ENCODE results near the gene ATPAF1. TPM values are rescaled to one million over a fixed set of nuclear protein-coding genes. Genes with fewer than 3 reads are reported as not detected.

The ATPAF1 gene
- total RNA-seq: 44.2 TPM
- 10 to 100 TPM; 42.5 to 59.4 (median 50.9) TPM for polyA plus RNA-seq (ENCODE audit: insufficient read depth in 1 of 8, insufficient read length in 8 of 8, low replicate concordance in 1 of 8)
- long read RNA-seq, donor 1, full-length matches to known transcripts: 12 of 12 reads
- long read RNA-seq, donor 1, partial matches to known transcripts: 0 of 12 reads
- long read RNA-seq, donor 1, other reads (novel, unspliced or antisense): 0 of 12 reads
- long read RNA-seq, donor 2, full-length matches to known transcripts: 2 of 2 reads
- long read RNA-seq, donor 2, partial matches to known transcripts: 0 of 2 reads
- long read RNA-seq, donor 2, other reads (novel, unspliced or antisense): 0 of 2 reads
- long read RNA-seq, donor 3, full-length matches to known transcripts: 30 of 30 reads
- long read RNA-seq, donor 3, partial matches to known transcripts: 0 of 30 reads
- long read RNA-seq, donor 3, other reads (novel, unspliced or antisense): 0 of 30 reads
- long read RNA-seq, donor 4, full-length matches to known transcripts: 17 of 17 reads
- long read RNA-seq, donor 4, partial matches to known transcripts: 0 of 17 reads
- long read RNA-seq, donor 4, other reads (novel, unspliced or antisense): 0 of 17 reads
- long read RNA-seq, donor 5, full-length matches to known transcripts: 39 of 66 reads
- long read RNA-seq, donor 5, partial matches to known transcripts: 27 of 66 reads
- long read RNA-seq, donor 5, other reads (novel, unspliced or antisense): 0 of 66 reads
- long read RNA-seq, donor 6, full-length matches to known transcripts: 36 of 36 reads
- long read RNA-seq, donor 6, partial matches to known transcripts: 0 of 36 reads
- long read RNA-seq, donor 6, other reads (novel, unspliced or antisense): 0 of 36 reads
- long read RNA-seq, donor 7, full-length matches to known transcripts: 17 of 17 reads
- long read RNA-seq, donor 7, partial matches to known transcripts: 0 of 17 reads
- long read RNA-seq, donor 7, other reads (novel, unspliced or antisense): 0 of 17 reads
- long read RNA-seq, donor 8, full-length matches to known transcripts: 16 of 16 reads
- long read RNA-seq, donor 8, partial matches to known transcripts: 0 of 16 reads
- long read RNA-seq, donor 8, other reads (novel, unspliced or antisense): 0 of 16 reads
- long read RNA-seq, donor 9, full-length matches to known transcripts: 14 of 14 reads
- long read RNA-seq, donor 9, partial matches to known transcripts: 0 of 14 reads
- long read RNA-seq, donor 9, other reads (novel, unspliced or antisense): 0 of 14 reads
- long read RNA-seq, donor 10, full-length matches to known transcripts: 22 of 22 reads
- long read RNA-seq, donor 10, partial matches to known transcripts: 0 of 22 reads
- long read RNA-seq, donor 10, other reads (novel, unspliced or antisense): 0 of 22 reads
- long read RNA-seq, donor 11, full-length matches to known transcripts: 14 of 14 reads
- long read RNA-seq, donor 11, partial matches to known transcripts: 0 of 14 reads
- long read RNA-seq, donor 11, other reads (novel, unspliced or antisense): 0 of 14 reads

- no peaks in the 10 kb centered on the region for H3K9me3 ChIP-seq (replicated peaks; ENCODE audit: control insufficient read depth, low read depth, low read length)
- H3K36me3 ChIP-seq (ENCODE audit: control insufficient read depth, insufficient read depth, low read length): peaks cover 20% of the 10 kb centered on the region
- peaks cover 10% of the 10 kb centered on the region for H3K4me1 ChIP-seq (ENCODE audit: control insufficient read depth, insufficient read depth, low read length)
- peak within 1 kb of the TSS; percentile 48 for H3K27ac ChIP-seq (ENCODE audit: low read length)
- no peaks in the 10 kb centered on the region for H3K27me3 ChIP-seq (ENCODE audit: control insufficient read depth, insufficient read depth, low read length)
- whole genome bisulfite sequencing (ENCODE audit: insufficient coverage): under 1% methylated on average over 90 of the region's 96 CpGs
- peak within 1 kb of the TSS; percentile 81 for H3K4me3 ChIP-seq (ENCODE audit: low read length)
- peak; percentile 88 for DNase-seq
These were observed at the start of gene ATPAF1 for GRCh38 chr1:46667782-46668760. TSS of gene ATPAF1 (minus strand) at chr1:46668364. CDS start at chr1:46668322, 42 bp downstream.

- no peak for DNase-seq
- H3K4me1 ChIP-seq (ENCODE audit: control insufficient read depth, insufficient read depth, low read length): peaks cover 16% of the 10 kb centered on the region
- 59% methylated on average over 8 of the region's 9 CpGs for WGBS (ENCODE audit: insufficient coverage)
- H3K27me3 ChIP-seq (ENCODE audit: control insufficient read depth, insufficient read depth, low read length): no peaks in the 10 kb centered on the region
- peaks cover 21% of the 10 kb centered on the region for H3K36me3 ChIP-seq (ENCODE audit: control insufficient read depth, insufficient read depth, low read length)
- H3K9me3 ChIP-seq (replicated peaks; ENCODE audit: control insufficient read depth, low read depth, low read length): no peaks in the 10 kb centered on the region
- no peak overlapping the region for H3K27ac ChIP-seq (ENCODE audit: low read length)
- H3K4me3 ChIP-seq (ENCODE audit: low read length): peak overlapping the region; percentile 66
These were observed 49.5 kb upstream of the ATPAF1 start for GRCh38 chr1:46717654-46718053.

- no peak for DNase-seq
- Histone ChIP-seq H3K27me3 (ENCODE audit: control insufficient read depth, insufficient read depth, low read length) (no peaks in the 10 kb centered on the region), H3K27ac (ENCODE audit: low read length) (no peak overlapping the region), H3K36me3 (ENCODE audit: control insufficient read depth, insufficient read depth, low read length) (peaks cover 24% of the 10 kb centered on the region), H3K4me1 (ENCODE audit: control insufficient read depth, insufficient read depth, low read length) (peaks cover 16% of the 10 kb centered on the region), H3K4me3 (ENCODE audit: low read length) (no peak overlapping the region), H3K9me3 (replicated peaks; ENCODE audit: control insufficient read depth, low read depth, low read length) (no peaks in the 10 kb centered on the region)
- WGBS (ENCODE audit: insufficient coverage): no CpG with 5 or more reads among the region's 3 CpGs
These were observed 46.8 kb upstream of the ATPAF1 start for GRCh38 chr1:46714976-46715375.

GRCh38 chr1:46708121-46708520 lies 40.0 kb upstream of the ATPAF1 start:
- no peaks in the 10 kb centered on the region for H3K27me3 ChIP-seq (ENCODE audit: control insufficient read depth, insufficient read depth, low read length)
- H3K4me3 ChIP-seq (ENCODE audit: low read length): no peak overlapping the region
- no peak for DNase-seq
- no peak overlapping the region for H3K27ac ChIP-seq (ENCODE audit: low read length)
- no CpG with 5 or more reads among the region's 1 CpG for WGBS (ENCODE audit: insufficient coverage)
- no peaks in the 10 kb centered on the region for H3K9me3 ChIP-seq (replicated peaks; ENCODE audit: control insufficient read depth, low read depth, low read length)
- peaks cover 32% of the 10 kb centered on the region for H3K36me3 ChIP-seq (ENCODE audit: control insufficient read depth, insufficient read depth, low read length)
- H3K4me1 ChIP-seq (ENCODE audit: control insufficient read depth, insufficient read depth, low read length): no peaks in the 10 kb centered on the region

GRCh38 chr1:46705408-46705807 lies 37.2 kb upstream of the ATPAF1 start:
- no peak overlapping the region for H3K4me3 ChIP-seq (ENCODE audit: low read length)
- peaks cover 30% of the 10 kb centered on the region for H3K36me3 ChIP-seq (ENCODE audit: control insufficient read depth, insufficient read depth, low read length)
- no peak overlapping the region for H3K27ac ChIP-seq (ENCODE audit: low read length)
- no peaks in the 10 kb centered on the region for H3K4me1 ChIP-seq (ENCODE audit: control insufficient read depth, insufficient read depth, low read length)
- no peak for DNase-seq
- no peaks in the 10 kb centered on the region for H3K27me3 ChIP-seq (ENCODE audit: control insufficient read depth, insufficient read depth, low read length)
- H3K9me3 ChIP-seq (replicated peaks; ENCODE audit: control insufficient read depth, low read depth, low read length): no peaks in the 10 kb centered on the region
- WGBS (ENCODE audit: insufficient coverage): 75% methylated on average over 3 of the region's 9 CpGs

- no peak overlapping the region for H3K27ac ChIP-seq (ENCODE audit: low read length)
- no peaks in the 10 kb centered on the region for H3K9me3 ChIP-seq (replicated peaks; ENCODE audit: control insufficient read depth, low read depth, low read length)
- no peak for DNase-seq
- H3K4me1 ChIP-seq (ENCODE audit: control insufficient read depth, insufficient read depth, low read length): no peaks in the 10 kb centered on the region
- WGBS (ENCODE audit: insufficient coverage): 94% methylated on average over 3 of the region's 3 CpGs
- no peaks in the 10 kb centered on the region for H3K27me3 ChIP-seq (ENCODE audit: control insufficient read depth, insufficient read depth, low read length)
- H3K36me3 ChIP-seq (ENCODE audit: control insufficient read depth, insufficient read depth, low read length): peaks cover 33% of the 10 kb centered on the region
- H3K4me3 ChIP-seq (ENCODE audit: low read length): no peak overlapping the region
These were observed 35.9 kb upstream of the ATPAF1 start for GRCh38 chr1:46703927-46704641.

- no peaks in the 10 kb centered on the region for H3K27me3 ChIP-seq (ENCODE audit: control insufficient read depth, insufficient read depth, low read length)
- H3K27ac ChIP-seq (ENCODE audit: low read length): no peak overlapping the region
- no peaks in the 10 kb centered on the region for H3K4me1 ChIP-seq (ENCODE audit: control insufficient read depth, insufficient read depth, low read length)
- H3K4me3 ChIP-seq (ENCODE audit: low read length): no peak overlapping the region
- no peak for DNase-seq
- H3K9me3 ChIP-seq (replicated peaks; ENCODE audit: control insufficient read depth, low read depth, low read length): no peaks in the 10 kb centered on the region
- 0% methylated on average over 1 of the region's 3 CpGs for WGBS (ENCODE audit: insufficient coverage)
- peaks cover 28% of the 10 kb centered on the region for H3K36me3 ChIP-seq (ENCODE audit: control insufficient read depth, insufficient read depth, low read length)
These were observed 31.5 kb upstream of the ATPAF1 start for GRCh38 chr1:46699666-46700065.

GRCh38 chr1:46697053-46697452 lies 28.9 kb upstream of the ATPAF1 start:
- Histone ChIP-seq H3K4me1 (ENCODE audit: control insufficient read depth, insufficient read depth, low read length) (no peaks in the 10 kb centered on the region), H3K9me3 (replicated peaks; ENCODE audit: control insufficient read depth, low read depth, low read length) (no peaks in the 10 kb centered on the region), H3K4me3 (ENCODE audit: low read length) (no peak overlapping the region), H3K36me3 (ENCODE audit: control insufficient read depth, insufficient read depth, low read length) (peaks cover 20% of the 10 kb centered on the region), H3K27ac (ENCODE audit: low read length) (no peak overlapping the region), H3K27me3 (ENCODE audit: control insufficient read depth, insufficient read depth, low read length) (no peaks in the 10 kb centered on the region)
- WGBS (ENCODE audit: insufficient coverage): no CpG with 5 or more reads among the region's 2 CpGs
- no peak for DNase-seq
